ENCODE data around the gene BABAM2.
A peak's percentile ranks its signal among the peaks of the same experiment; 100 is the strongest.

BABAM2 gene

DNA sequence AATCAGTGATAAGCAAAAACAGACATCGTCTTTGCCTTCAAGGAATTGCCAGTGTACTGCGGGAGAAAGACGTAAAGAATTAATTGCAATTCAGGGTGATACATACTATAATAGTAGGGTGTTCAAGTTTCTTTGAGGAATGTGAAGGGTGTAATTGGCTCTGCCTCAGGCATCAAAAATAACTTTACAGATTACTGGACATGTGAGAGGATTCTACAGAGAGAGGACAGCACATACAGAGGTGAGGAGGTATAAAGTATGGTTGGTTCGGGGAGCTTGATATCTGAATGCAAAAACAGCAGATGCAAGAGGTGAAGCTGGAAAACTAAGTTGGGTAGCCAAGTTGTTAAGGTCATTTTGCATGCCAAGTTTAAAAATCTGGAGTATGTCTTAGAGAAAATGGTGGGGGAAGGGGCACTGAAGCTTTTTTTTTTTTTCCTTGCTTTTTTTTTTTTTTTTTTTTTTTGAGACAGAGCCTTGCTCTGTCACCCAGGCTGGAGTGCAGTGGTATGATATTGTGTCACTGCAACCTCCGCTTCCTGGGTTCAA is 274.6 kb downstream of the BABAM2 start:
- DNase-seq (ENCODE audit: low read depth), result no peak

DNA sequence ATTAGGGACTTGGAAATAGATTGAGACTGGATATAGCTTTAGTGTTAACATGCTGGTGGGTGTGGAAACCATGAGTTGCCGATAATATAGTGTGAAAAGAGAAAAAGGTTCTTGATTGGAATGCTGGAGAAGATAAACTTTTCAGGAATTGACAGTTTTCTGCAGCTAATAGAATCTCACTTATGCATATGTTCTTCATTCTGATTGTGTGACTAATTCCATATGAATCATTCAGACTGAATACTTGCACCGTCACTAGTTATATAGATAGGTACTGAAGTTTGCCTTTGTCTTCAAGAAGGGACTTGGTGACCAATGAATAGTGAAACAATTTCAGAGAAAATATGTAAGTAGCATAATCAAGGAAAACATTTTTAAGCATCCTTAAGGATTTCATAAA is 276.4 kb downstream of the BABAM2 start:
- no peak for DNase-seq (ENCODE audit: low read depth)

DNA sequence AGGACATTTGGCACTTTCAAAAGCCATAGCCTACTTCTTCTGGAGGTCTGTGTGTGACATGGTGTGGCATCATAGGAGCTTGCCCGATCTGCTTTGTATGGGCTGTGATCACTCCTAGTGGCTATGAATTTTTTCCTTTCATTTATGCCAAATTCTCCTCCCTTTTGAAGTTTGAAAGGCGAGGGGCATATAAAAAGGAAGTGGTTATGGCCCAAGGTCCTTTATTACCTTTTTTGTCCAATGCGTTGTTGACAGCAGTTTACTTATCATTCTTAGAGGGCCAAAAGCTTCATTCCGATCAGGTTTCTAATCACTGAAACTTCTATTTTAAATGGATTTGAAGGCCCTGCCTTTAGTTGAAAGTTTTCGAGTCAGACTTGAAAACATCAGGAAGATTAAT is 277.8 kb downstream of the BABAM2 start:
- no peak for DNase-seq (ENCODE audit: low read depth)

DNA sequence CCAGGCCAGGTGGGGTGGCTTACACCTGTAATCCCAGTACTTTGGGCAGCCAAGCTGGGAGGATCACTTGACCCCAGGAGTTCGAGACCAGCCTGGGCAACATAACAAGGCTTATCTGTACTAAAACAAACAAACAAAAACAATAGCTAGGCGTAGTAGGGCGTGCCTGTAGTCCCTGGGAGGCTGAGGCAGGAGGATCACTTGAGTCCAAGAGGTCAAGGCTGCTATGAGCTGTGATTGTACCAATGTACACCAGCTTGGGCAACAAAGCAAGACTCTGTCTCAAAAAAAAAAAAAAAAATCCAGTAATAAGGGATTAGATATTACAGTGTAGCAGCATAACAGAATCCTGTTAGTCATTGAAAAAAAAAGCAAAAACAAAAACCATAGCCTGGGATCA is 279.0 kb downstream of the BABAM2 start:
- no peak for DNase-seq (ENCODE audit: low read depth)

DNA sequence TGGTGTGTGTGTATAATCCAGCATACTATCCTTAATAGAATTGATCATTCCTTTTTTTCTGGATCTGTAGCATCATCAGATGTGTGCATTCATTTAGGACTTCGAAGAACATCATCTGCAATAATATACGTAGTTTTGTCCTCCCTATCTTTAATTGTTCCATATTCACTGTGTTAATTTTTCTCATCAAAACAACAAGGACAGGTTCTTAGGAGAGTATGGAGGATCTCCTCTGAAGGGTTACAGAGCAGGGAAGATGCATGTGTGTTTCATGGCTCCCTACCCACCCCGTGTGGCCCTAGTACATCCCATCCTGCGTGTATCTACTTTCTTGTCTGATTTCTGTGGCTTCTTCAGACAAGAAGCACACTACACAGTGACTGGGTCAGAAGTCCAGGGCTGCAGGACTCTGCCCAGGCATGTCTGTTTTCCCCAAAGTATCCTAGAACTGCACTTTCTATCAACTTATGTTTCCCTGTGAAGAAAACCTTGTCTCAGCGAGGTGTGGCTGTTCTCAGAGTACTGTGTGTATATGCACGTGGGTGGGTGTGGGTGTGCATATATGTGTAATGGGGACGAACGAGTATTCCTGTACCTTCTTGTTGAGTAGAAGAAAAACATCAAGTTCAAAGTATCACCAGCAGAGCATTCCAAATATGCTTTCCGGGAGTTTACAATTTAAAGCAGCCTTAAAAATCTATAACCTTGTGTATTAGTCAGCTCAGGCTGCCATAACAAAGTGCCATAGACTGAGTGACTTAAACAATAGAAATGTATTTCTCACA is 281.8 kb downstream of the BABAM2 start:
- no peak for DNase-seq (ENCODE audit: low read depth)

DNA sequence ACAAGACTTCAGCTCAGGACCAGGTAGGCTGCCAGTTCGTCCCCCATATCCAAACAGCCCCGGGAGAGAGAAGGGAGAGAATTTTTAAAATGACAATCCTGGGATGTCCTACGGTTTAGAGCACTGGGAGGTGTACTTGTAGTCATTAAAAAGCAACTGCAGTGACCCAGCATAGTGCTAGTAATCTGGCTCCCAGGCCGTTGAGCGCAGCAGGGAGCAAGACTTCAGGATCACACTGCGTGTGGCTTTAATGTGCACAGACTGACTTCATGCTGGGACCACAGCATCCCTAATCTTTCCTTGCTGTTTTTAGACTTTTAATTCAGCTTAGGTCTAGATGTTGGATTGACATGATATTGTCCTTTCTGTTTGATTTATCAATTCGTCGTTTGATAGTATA is 282.8 kb downstream of the BABAM2 start:
- no peak for DNase-seq (ENCODE audit: low read depth)

DNA sequence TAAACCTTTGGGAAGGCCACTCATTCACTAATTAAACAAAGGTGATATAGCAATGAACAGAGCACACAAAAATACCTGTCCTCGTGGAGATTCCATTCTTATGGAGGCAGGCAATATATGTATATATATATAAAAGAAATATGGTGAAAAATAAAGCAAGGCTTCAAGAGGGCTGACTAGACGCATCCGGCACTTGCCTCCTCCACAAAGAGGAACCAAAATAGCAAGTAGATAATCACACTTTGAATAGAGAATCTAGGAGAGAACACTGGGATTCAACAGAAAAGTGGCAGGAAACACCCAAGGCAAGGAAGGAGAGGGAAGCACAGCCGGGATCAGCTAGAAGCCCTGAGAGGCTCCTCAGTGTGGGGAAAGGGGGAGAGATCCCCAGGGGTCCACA is 283.7 kb downstream of the BABAM2 start:
- DNase-seq (ENCODE audit: low read depth), result no peak

DNA sequence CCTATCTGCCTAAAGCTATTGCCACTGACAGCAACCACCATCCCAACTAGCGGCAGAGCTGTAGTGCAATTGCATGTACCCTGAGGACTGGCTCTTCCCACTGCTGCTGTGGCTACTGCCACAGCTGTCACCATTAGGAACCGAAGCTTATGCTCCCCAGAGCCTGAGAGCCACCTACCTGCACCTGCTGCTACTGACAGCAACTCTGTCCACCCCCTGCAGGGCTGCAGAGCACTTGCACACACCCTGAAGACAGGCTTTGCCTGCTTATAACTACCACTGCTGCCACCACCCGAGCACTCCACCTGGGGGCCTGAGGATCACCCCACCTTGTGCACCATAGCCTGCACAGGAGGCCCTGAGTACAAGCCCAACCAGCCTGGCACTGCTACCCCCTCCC is 284.5 kb downstream of the BABAM2 start:
- no peak for DNase-seq (ENCODE audit: low read depth)

DNA sequence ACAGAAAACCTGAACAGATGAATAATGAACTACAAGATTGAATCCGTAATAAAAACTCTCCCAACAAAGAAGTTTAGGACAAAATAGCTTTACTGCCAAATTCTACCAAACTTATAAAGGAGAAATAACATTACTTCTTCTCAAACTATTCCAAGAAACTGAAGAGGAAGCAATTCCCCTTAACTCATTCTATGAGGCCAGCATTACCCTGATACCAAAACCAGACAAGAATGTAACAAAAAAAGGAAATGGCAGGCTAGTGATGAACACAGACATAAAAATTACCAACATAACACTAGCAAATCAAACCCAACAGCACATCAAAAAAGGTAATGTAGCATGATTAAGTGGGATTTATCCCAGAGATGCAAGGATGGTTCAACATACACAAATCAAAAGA is 288.4 kb downstream of the BABAM2 start:
- DNase-seq (ENCODE audit: low read depth), result no peak

DNA sequence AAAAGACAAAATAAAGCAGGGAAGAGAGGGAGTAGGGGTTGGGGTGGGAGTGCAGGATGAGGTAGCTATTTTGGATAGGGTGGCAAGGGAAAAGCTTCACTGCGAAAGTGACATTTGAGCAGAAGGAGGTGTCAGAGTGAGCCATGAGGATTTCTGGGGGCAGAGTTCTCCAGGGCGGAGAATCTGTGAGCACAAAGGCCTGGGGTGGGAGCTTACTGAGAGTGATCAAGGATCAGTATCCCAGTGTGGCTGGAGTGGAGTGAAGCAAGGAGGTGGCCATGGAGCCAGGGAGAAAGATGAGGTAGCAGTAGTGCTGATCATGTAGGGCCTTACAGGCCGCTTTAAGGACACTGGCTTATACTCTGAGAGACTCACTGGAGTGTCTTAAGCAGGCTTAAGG is 291.3 kb downstream of the BABAM2 start:
- DNase-seq (ENCODE audit: low read depth), result no peak

DNA sequence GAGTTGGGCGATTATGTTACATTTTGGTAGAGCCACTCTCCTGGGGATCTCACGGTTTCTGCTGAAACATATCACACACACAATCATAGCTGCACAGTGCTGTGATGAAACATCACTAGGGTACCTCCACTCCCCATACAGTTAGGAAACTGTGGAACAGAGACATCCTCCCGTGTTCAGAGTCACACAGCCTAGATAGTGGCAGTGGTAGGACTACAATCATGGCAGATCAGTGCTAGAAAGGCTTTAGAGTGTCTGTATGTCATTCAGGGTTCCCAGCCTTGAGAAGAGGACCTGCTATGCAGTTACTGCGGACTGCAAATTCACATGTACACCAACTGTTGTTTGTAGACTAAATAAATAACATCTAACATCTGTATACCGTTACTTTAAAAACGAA is 291.8 kb downstream of the BABAM2 start:
- DNase-seq (ENCODE audit: low read depth), result no peak

DNA sequence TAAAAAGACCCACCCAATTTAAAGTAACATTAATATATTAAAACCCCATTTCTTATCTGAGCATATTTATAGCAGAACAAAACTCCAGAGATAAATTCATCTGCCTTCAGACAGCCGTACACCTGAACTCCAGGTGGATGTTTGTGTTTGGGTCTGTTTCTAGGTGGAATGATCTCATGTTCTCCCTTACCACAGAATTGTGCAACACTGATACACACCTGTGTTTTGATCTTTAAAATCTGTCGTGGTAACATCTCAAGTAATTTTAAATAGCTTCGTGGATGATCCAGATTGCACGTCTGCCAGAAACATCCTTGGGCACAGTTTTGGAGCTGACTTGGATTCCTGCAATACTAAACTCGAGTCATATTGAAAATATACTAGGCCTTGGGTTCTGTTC is 294.6 kb downstream of the BABAM2 start:
- no peak for DNase-seq (ENCODE audit: low read depth)

DNA sequence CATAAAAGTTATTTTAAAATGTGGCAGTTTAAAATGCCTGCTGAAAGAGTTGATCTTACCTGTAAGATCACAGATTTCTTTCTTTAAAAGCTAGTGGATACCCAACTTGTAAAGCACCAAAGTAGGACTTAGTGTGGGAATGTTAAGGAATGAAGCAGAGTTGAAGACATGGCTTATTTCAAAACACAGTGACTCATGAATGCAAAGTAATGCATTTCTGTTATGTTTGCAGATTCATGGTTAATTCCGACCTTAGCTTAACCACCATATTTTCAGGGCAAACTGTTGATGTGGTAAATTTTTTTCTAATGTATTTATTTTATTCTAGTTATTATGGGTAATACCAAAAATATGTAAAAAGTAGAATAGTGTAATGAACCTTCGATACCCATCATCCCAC is 295.4 kb downstream of the BABAM2 start:
- no peak for DNase-seq (ENCODE audit: low read depth)

DNA sequence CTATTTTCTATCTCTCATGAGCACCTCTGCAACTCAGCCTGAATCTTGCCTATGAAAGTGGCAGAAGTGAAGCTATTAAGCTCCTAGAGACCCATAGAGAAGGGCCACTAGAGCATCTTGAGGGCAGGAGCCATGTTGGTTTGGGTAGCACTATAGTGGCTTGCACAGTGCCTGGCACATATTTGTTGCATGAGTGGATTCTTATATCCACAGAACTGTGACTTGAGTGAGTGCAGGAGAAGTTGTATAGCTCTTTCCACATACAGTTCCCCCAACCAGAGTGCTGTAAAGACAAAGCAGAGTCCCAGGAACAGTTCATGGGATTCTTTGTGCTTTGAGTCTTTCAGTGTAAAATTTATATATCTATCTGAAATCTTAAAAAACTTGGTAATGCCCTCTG is 296.7 kb downstream of the BABAM2 start:
- no peak for DNase-seq (ENCODE audit: low read depth)

DNA sequence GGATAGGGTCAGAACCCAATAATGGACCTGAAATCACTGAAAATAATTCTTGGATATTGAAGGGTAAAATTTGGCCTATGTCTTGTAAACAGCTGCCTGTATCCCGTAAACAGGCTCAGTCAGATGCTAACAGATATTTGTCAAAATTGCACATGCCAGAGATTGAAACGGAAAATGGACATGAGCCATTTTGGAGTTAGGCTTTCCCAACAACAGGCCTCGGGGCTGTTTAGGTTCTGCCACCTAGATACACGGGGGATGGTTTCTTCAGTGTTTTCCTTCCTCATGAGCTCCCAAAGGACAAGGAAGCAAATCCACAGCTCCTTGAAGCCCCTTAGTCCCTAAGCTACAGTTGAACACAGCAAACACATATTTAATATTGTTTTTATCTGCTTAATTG is 297.9 kb downstream of the BABAM2 start:
- DNase-seq (ENCODE audit: low read depth), result no peak

DNA sequence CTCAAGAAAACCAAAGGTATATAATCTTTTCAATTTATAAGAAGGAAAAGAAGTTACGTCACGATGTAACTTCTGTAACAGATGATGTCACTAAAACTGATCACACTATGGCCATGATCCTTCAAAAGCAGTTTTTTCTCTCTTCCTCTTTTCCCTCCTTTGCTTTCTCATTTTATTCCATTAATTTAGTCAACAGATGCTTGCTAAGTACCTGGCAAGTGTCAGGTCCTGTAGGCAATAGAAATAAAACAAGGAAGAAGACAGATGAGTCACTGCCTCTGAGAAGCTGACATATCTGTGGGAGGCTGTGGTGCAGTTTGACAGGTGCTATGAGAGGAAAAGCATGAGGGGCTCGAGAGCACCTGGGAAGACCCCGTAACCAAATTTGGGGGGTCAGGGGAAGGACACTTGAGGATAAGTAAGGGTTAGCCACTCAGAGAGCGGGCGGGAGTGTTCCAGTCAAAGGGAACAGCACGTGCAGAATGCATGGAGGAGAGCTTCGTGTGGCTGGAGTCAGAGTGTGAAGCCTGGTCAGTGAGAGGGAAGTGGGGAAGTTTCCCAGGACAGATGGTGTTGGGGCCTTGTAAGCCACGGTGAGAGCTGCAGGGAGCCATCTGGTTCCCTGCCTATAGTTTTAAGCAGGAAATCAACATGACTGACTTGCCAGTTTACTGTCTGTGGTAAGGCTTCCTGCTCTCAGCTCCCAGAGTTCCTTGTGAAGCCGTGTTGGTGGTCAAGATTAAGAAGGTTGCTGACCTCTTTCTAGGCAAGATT is 303.3 kb downstream of the BABAM2 start:
- peak; percentile 24 for DNase-seq (ENCODE audit: low read depth)

DNA sequence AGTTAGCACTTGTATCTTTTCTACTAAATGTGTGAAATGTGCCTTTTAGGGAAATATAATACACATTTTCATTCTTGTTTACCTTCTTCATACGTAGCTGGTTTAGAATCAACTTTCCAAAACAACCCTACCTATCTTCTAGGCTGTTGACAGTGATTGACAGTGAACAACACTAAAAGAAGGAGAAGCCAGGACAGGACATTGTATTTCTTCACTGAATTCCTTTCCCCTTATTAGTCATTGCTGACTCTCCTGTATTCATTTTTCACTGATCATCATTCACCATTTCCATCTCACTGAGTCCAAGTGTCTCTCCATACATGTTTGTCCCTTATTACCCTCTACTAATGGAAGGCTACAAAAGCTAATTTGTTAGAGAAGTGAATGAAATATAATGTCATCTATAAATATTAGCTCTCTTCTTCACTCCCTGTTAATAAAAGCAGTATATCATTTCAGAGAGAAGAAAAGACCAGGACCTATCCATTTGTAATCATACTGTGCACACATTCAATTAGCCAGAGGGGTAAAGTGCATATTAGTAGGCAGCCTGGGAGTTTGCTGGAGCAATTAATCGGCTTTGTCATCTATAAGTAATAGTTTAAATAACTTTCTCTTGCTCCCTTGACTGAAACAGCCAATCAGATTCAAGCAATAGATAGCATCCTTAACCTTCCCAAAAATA is 309.6 kb downstream of the BABAM2 start:
- DNase-seq (ENCODE audit: low read depth), result no peak

DNA sequence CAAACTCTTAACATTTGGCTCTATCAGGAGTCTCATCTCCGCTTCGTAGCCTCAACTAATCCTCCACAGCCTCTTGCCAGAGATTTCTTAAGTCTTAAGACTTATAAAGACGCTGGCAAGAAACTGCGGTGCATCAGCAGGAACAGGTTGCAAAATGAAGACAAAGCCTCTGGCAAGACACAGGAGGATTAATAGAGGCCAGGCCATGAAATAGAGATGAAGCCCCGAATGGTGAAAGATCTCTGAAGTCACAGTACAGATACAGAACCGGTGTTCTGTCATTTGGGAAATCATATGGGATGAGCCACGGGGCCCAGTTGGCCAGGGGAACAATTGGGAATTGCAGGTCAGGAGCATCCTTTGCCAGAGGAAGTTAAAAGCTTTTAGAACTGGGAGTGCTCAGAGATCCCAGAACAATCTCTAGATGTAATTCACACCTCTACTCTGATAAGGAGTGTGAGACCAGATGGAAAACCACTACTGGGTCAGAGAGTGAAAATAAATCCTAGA is 311.2 kb downstream of the BABAM2 start:
- no peak for DNase-seq (ENCODE audit: low read depth)

DNA sequence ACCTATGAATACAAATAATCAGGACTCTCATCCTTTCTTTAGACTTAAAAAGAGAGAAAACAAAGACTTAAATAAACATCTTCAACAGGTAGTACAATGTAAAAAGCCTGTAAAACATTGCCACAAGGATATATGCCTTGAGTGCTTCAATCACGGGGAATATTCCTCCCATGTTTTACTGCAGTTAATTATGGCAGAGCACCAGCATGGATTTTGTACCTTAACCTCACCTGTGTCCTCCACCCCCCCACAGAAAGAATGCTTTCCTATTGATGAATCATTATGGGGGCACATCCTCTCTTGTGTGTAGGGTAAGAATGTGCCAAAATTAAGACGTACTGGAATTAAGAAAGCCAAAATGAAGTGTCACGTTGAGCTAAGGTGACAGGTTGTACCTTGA is 312.2 kb downstream of the BABAM2 start:
- DNase-seq (ENCODE audit: low read depth), result no peak

DNA sequence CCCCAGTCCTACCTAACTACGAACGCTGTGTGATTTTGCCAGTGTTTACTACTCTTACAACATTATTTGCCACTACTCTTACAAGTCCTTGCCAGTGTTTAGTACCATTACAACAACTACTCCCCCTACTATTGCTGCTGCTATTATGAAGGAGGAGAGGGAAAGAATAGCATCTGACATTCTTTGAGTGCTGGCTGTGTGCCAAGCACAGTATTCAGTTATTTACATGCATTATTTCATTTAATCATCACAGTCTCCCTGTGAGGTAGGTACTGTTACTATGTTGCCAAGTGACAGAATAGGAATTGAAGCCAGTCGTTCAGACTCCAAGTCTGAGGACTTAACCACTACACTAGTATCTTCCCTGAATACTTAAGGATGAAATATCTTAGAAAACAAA is 316.2 kb downstream of the BABAM2 start:
- DNase-seq (ENCODE audit: low read depth), result no peak

DNA sequence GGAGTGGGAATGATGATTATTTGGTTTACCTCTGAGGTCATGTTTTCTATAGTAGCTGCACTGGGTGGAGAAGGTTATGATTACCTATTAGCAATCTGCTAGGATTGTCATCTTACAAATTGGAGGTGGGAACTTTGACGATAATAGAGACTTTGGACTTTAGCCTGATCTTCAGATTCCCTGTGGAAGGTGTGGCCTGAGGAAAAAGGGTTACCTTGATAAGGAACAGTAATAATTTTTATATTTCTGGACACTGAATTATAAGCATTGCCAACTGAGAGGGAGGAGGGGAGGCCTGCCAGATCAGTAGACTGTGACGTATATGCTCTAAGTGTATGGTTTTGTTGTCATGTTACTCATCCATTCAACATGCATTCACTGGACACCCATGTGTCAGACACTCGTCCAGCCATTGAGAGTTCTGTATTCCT is 318.7 kb downstream of the BABAM2 start:
- DNase-seq (ENCODE audit: low read depth), result no peak

DNA sequence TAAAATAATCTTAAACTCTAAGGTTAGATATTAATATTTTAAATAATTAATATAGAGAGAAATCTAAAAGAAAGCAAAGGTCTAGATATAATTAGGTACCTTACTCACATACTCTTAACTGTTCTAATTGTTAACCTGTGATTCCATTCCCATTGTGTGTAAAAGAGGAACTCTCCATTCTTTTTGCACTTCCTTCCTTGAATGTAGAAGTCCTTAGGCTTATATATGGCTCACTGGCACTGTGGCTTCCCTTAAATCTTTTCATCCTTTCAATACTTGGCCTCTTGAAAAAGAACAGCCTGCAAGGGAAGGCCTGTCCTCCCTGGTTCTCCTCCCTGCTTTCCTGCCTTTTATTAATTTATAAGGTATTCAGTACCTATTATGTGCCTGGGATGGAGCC is 319.3 kb downstream of the BABAM2 start:
- no peak for DNase-seq (ENCODE audit: low read depth)

DNA sequence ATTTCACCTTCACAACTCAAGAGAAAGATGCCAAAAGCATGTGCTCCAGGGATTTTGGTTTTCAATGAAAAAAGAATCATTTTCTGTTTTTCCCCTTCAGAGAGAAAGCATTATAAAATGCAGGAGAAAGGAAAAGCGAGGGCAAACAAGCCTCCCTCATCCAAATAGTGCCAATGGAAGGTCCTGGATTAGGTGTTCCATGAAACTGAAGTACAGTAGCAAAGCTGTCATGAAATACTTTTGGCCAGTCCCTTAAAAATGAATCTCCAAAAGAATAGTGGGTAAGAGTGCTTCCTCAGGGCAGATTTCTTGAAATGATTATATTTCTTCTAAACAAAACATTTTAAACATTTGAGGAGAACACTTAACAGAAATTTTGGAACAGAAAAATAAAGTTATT is 320.0 kb downstream of the BABAM2 start:
- DNase-seq (ENCODE audit: low read depth), result no peak

Data from CMK (cell line).